Mammary epithelial cell (primary cell): Measurements from ENCODE around the gene DOCK2.

Experiments
- CTCF ChIP-seq, 2 donors: IDR thresholded peaks in 1 of 2; conservative IDR thresholded peaks in 1 of 2; 2 replicates each; pipeline ENCODE4 v1.5.1; 2011 to 2012; ENCODE audit warnings: inconsistent platforms in 2 of 2, low read length in 2 of 2, mild to moderate bottlenecking in 2 of 2, control low read depth in 1 of 2, low read depth in 1 of 2; ENCODE audit not compliant: insufficient read depth in 1 of 2; ENCODE audit errors: extremely low read depth in 1 of 2
- EZH2 ChIP-seq: IDR thresholded peaks from 2 replicates; pipeline ENCODE4 v1.6.1; 2012; ENCODE audit warnings: low read length, inconsistent platforms, borderline replicate concordance

GRCh38 chr5:170121321-170121720 lies 484.2 kb downstream of the DOCK2 start:
- no peak for TF ChIP-seq CTCF (conservative IDR thresholded peaks at IDR 0.05 in 1 of 2, IDR thresholded peaks at IDR 0.05 in 1 of 2; ENCODE audit: extremely low read depth in 1 of 2, insufficient read depth in 1 of 2, low read depth in 1 of 2, low read length in 2 of 2)
- TF ChIP-seq EZH2: no peak
